Fibroblast of mammary gland (primary cell): ENCODE measurements around the gene CXCL13.
"Not testable (repeated sequence)": the region's sequence is repeated elsewhere in the genome, so short reads cannot be mapped to it uniquely, and the experiment has no call there.

Experiments
- DNase-seq: peaks from one replicate; pipeline ENCODE4 v3.0.0-alpha.2; 2010; ENCODE audit warnings: low read depth
- H3K4me3 ChIP-seq: 2 replicates; pipeline ENCODE4 v1.5.1; 2011; ENCODE audit warnings: low read depth, mild to moderate bottlenecking, low read length, moderate library complexity; ENCODE audit not compliant: control insufficient read depth
- TF ChIP-seq, protein P1 (sequence below): conservative IDR thresholded peaks from 2 replicates; pipeline ENCODE4 v1.5.1; 2011; ENCODE audit warnings: low read depth, low read length, inconsistent platforms; ENCODE audit not compliant: control insufficient read depth, insufficient read depth

CXCL13 gene

DNA sequence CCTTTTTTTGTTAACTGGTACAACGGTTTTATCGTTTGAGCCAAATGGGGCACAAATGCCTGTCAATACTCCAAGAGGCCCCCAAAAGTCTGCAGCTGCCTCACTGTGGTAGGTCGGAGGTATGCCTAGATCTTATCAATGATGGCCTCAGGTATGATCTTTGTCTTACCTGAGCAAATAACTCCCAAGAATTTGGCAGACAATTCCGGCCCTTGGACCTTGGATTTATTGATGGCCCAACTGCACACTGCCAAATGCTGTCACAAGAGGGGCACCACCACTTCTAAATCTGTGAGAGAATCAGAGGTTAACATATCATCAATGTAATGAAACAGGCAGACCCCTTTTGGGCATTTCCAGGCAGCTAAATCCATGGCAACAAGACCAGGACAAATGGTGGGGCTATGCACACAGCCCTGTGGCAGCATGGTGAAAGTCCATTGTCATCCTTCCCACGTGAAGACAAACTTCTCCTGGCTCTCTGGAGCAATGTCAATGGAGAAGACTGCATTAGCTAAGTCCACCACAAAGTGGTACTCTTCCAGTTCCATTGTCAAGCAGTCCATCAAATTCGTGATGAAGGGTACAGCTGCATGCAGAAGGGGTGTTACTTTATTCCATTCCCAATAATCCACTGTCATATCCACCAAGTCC is 28.6 kb downstream of the CXCL13 start:
- no peak for DNase-seq
- no peak overlapping the region for H3K4me3 ChIP-seq
- TF ChIP-seq, protein P1, sequence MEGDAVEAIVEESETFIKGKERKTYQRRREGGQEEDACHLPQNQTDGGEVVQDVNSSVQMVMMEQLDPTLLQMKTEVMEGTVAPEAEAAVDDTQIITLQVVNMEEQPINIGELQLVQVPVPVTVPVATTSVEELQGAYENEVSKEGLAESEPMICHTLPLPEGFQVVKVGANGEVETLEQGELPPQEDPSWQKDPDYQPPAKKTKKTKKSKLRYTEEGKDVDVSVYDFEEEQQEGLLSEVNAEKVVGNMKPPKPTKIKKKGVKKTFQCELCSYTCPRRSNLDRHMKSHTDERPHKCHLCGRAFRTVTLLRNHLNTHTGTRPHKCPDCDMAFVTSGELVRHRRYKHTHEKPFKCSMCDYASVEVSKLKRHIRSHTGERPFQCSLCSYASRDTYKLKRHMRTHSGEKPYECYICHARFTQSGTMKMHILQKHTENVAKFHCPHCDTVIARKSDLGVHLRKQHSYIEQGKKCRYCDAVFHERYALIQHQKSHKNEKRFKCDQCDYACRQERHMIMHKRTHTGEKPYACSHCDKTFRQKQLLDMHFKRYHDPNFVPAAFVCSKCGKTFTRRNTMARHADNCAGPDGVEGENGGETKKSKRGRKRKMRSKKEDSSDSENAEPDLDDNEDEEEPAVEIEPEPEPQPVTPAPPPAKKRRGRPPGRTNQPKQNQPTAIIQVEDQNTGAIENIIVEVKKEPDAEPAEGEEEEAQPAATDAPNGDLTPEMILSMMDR, result no peak

DNA sequence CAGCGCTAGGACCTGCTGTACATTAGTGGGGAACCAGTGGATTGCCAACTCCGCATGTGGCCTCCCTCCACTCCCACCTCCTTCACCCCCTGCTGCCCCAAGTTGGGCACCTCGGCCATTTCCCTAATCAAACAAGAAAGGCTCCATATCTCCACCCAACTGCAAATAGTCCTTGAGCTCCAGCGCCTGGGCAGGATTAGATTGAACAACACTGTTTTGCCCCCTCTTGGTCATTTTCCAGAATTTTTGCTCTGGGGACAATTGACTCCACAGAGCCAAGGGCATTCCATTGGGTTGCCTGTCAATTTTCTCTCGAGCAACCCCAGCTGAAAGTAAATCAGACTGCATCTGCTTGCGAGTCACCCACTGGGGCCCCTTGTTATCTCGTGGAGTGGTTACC is 29.6 kb downstream of the CXCL13 start:
- TF ChIP-seq, protein P1, result no peak
- no peak for DNase-seq
- H3K4me3 ChIP-seq, result no peak overlapping the region

DNA sequence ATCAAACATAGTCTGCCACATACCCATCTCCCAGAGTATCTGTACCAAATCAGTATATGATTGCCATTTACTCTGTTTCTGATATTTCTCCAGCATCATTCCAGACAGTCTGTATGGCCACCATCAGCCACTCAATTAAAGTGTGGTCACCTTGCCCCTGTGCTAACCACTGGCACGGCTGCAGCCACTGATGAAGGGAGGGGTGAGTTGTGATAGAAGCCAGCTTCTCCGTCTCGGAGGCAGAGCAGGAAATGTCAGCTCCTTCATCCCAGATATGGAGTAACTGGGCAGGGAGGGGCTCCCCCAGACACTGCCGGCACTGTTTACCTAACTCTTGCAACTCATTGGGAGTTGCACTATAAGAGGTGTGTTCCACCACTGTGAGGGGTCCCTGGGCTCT is 30.3 kb downstream of the CXCL13 start:
- DNase-seq, result no peak
- no peak overlapping the region for H3K4me3 ChIP-seq
- TF ChIP-seq, protein P1, result no peak

- peak; percentile 83 for DNase-seq
- TF ChIP-seq, protein P1, result no peak
Measured at GRCh38 chr4:77636902-77637301, 31.3 kb downstream of the CXCL13 start.

DNA sequence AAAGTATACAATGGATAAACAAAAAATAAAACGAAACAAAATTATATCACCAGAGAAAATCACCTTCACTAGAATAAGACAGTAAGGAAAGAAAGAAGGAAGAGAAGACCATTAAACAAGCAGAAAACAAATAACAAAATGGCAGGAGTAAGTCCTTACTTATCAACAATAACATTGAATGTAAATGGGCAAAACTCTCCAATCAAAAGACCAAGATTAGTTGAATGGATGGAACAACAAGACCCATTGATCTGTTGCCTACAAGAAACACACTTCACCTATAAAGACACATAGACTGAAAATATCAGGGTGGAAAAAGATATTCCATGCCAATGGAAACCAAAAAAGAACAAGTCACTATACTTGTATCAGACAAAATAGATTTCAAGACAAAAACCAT is 38.4 kb downstream of the CXCL13 start:
- DNase-seq, H3K4me3 ChIP-seq: not testable (repeated sequence)

More at GRCh38 chr4:77636902-77637301, 31.3 kb downstream of the CXCL13 start:
- no peak overlapping the region for H3K4me3 ChIP-seq

GRCh38 chr4:77650787-77651186 is 45.2 kb downstream of the CXCL13 start:
- no peak for DNase-seq
- TF ChIP-seq, protein P1, result no peak
- no peak overlapping the region for H3K4me3 ChIP-seq

DNA sequence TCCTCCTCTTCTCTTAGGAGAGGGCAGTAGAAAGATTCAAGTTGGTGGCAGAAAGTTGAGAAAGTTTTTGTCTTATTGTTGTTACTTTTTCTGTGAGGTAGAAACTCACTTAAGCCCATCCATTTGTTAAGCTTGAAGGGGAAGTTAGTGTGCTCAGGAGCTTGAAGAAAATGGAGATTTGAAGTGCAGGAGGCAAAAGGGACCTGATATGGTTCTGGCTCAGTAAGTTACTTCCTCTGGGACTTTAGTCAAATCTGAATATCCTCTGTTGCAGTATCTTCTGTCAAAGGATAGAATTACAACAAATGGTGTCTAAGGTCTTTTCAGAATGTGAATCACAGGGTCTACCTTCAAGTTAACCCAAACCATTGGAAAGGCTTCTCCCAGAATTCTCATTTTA is 46.2 kb downstream of the CXCL13 start:
- TF ChIP-seq, protein P1, result no peak
- H3K4me3 ChIP-seq, result no peak overlapping the region
- no peak for DNase-seq
